Trophoblast cell (in vitro differentiated cells and primary cell): ENCODE results near the gene WDR6.
"Not testable (repeated sequence)": the region's sequence is repeated elsewhere in the genome, so short reads cannot be mapped to it uniquely, and the experiment has no call there.

Experiments used
- DNase-seq, 2 donors: peaks; one replicate each; pipeline ENCODE4 v3.0.0-alpha.2; 2016
- H2AFZ ChIP-seq: 2 replicates; pipeline ENCODE4 v1.6.1; 2013; ENCODE audit warnings: low read length, moderate library complexity, mild to moderate bottlenecking; ENCODE audit not compliant: insufficient read depth, poor library complexity
- H2AK5ac ChIP-seq: 2 replicates; pipeline ENCODE4 v1.6.1; 2013; ENCODE audit warnings: mild to moderate bottlenecking, low read length
- H2BK120ac ChIP-seq: 2 replicates; pipeline ENCODE4 v1.6.1; 2013; ENCODE audit warnings: low read length, mild to moderate bottlenecking, moderate library complexity; ENCODE audit not compliant: insufficient read depth, poor library complexity
- H2BK12ac ChIP-seq: 2 replicates; pipeline ENCODE4 v1.6.1; 2013; ENCODE audit warnings: mild to moderate bottlenecking, low read length, moderate library complexity
- H2BK5ac ChIP-seq: 2 replicates; pipeline ENCODE4 v1.6.1; 2013; ENCODE audit warnings: low read length, low read depth, moderate library complexity, mild to moderate bottlenecking; ENCODE audit not compliant: poor library complexity
- H3K14ac ChIP-seq: 2 replicates; pipeline ENCODE4 v1.6.1; 2013; ENCODE audit warnings: mild to moderate bottlenecking, low read length
- H3K18ac ChIP-seq: 2 replicates; pipeline ENCODE4 v1.6.1; 2013; ENCODE audit warnings: mild to moderate bottlenecking, low read length
- H3K23ac ChIP-seq: 2 replicates; pipeline ENCODE4 v1.6.1; 2013; ENCODE audit warnings: low read length
- H3K27ac ChIP-seq: 2 replicates; pipeline ENCODE4 v1.5.1; 2013; ENCODE audit warnings: low read depth, mild to moderate bottlenecking, inconsistent platforms, low read length, moderate library complexity
- H3K27me3 ChIP-seq: 2 replicates; pipeline ENCODE4 v1.6.1; 2013; ENCODE audit warnings: inconsistent platforms, mild to moderate bottlenecking, low read length, moderate library complexity; ENCODE audit not compliant: insufficient read depth
- H3K36me3 ChIP-seq, 2 experiments: 1 replicate in 1 of 2; 2 replicates in 1 of 2; pipeline ENCODE4 v1.6.1; 2013; ENCODE audit warnings: low read length in 2 of 2, mild to moderate bottlenecking in 2 of 2, moderate library complexity in 1 of 2; ENCODE audit not compliant: insufficient read depth in 2 of 2, control insufficient read depth in 1 of 2
- H3K4ac ChIP-seq: 2 replicates; pipeline ENCODE4 v1.6.1; 2013; ENCODE audit warnings: low read depth, mild to moderate bottlenecking, low read length, moderate library complexity
- H3K4me1 ChIP-seq, 2 experiments: 1 replicate in 1 of 2; 2 replicates in 1 of 2; pipeline ENCODE4 v1.6.1; 2013; ENCODE audit warnings: low read length in 2 of 2, mild to moderate bottlenecking in 2 of 2, moderate library complexity in 1 of 2; ENCODE audit not compliant: insufficient read depth in 2 of 2, control insufficient read depth in 1 of 2
- H3K4me2 ChIP-seq: 2 replicates; pipeline ENCODE4 v1.6.1; 2013; ENCODE audit warnings: inconsistent platforms, mild to moderate bottlenecking, low read length, moderate library complexity
- H3K4me3 ChIP-seq: 2 replicates; pipeline ENCODE4 v1.5.1; 2013; ENCODE audit warnings: mild to moderate bottlenecking, low read depth, low read length, inconsistent platforms
- H3K79me1 ChIP-seq: one replicate; pipeline ENCODE4 v1.6.1; 2013; ENCODE audit warnings: low read length
- H3K79me2 ChIP-seq: 2 replicates; pipeline ENCODE4 v1.6.1; 2013; ENCODE audit warnings: low read length, mild to moderate bottlenecking; ENCODE audit not compliant: control insufficient read depth, insufficient read depth, poor library complexity
- H3K9ac ChIP-seq: 2 replicates; pipeline ENCODE4 v1.6.1; 2013; ENCODE audit warnings: mild to moderate bottlenecking, low read length
- H3K9me3 ChIP-seq: 2 replicates; pipeline ENCODE4 v1.6.1; 2013; ENCODE audit warnings: low read depth, mild to moderate bottlenecking, control low read depth, inconsistent platforms, low read length; ENCODE audit not compliant: insufficient read depth
- H4K12ac ChIP-seq: 2 replicates; pipeline ENCODE4 v1.6.1; 2013; ENCODE audit warnings: low read depth, mild to moderate bottlenecking, low read length, moderate library complexity
- H4K8ac ChIP-seq: 2 replicates; pipeline ENCODE4 v1.6.1; 2013; ENCODE audit warnings: low read depth, mild to moderate bottlenecking, low read length, moderate library complexity
- H4K91ac ChIP-seq: one replicate; pipeline ENCODE4 v1.6.1; 2013; ENCODE audit warnings: low read depth, mild to moderate bottlenecking, low read length, moderate library complexity
- WGBS: extraction: QIAGEN DNeasy Blood & Tissue Kit; methylation state at CpG from one replicate; pipeline ENCODE4 v1.1.7; 2013; ENCODE audit warnings: missing lambda C conversion rate; ENCODE audit not compliant: insufficient read length, insufficient coverage; ENCODE audit errors: extremely low coverage; 5-methylcytosine and 5-hydroxymethylcytosine counted together

The WDR6 gene

DNA sequence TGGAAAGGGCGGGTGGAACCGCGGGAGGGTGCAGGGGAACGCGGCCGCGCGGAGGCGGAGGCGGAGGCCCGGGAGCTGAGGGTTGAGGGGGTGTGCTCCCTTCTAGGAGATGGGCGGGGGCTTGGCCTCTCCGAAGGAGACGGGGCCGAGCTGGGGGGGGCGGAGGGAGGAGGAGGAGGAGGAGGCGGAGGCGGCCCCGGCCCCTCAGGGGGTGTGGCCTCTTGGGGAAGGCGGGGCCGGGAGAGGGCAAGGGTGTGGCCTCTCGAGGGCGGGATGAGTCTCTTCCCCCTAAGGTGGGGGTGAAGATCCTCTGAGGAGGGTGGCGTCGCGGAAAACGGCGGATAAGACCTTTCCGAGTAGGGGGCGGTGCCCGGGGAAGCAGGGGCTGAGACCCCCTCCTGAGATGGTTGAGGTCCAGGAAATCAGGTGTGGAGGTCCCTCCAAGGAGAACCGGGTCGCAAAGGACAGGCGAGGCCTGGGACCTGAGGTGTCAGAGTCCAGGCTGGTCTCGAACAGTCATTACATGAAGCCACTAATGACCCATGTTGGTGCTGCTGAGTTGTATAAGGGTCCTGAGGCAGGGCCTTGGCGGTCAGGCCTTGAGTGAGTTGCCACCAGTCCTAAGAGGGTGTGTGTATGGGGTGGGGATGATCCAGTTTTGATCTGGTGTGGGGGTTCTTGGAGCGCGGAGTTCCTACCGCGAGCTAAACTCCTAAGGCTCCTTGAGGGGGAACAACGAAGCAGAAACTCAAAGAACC is 759 bp downstream of the WDR6 start:
- H3K18ac ChIP-seq = peak overlapping the region; percentile 99
- no peaks in the 10 kb centered on the region for H3K27me3 ChIP-seq
- peak overlapping the region; percentile 80 for H2AFZ ChIP-seq
- peak overlapping the region; percentile 93 for H3K14ac ChIP-seq
- peaks cover 10% of the 10 kb centered on the region for H3K79me1 ChIP-seq
- no CpG with 5 or more reads among the region's 41 CpGs for WGBS
- H2AK5ac ChIP-seq = peak overlapping the region; percentile 82
- peak overlapping the region; percentile 98 for H4K91ac ChIP-seq
- H3K4ac ChIP-seq = peak overlapping the region; percentile 95
- H3K27ac ChIP-seq = peak overlapping the region; percentile 80
- peak overlapping the region; percentile 62 for H2BK120ac ChIP-seq
- peaks cover 13% of the 10 kb centered on the region in 2 experiments for H3K4me1 ChIP-seq
- peak overlapping the region; percentile 80 for H2BK5ac ChIP-seq
- DNase-seq = peak; percentile 74 to 83
- no peaks in the 10 kb centered on the region for H3K9me3 ChIP-seq
- peak overlapping the region; percentile 77 for H3K4me2 ChIP-seq
- H4K12ac ChIP-seq = peak overlapping the region; percentile 90
- peaks cover 14% of the 10 kb centered on the region for H3K79me2 ChIP-seq
- peaks cover 18 to 19% of the 10 kb centered on the region in 2 experiments for H3K36me3 ChIP-seq
- H4K8ac ChIP-seq = peak overlapping the region; percentile 95
- H3K4me3 ChIP-seq = peak overlapping the region; percentile 90
- no peak overlapping the region for H3K23ac ChIP-seq
- peak overlapping the region; percentile 96 for H3K9ac ChIP-seq
- no peak overlapping the region for H2BK12ac ChIP-seq

DNA sequence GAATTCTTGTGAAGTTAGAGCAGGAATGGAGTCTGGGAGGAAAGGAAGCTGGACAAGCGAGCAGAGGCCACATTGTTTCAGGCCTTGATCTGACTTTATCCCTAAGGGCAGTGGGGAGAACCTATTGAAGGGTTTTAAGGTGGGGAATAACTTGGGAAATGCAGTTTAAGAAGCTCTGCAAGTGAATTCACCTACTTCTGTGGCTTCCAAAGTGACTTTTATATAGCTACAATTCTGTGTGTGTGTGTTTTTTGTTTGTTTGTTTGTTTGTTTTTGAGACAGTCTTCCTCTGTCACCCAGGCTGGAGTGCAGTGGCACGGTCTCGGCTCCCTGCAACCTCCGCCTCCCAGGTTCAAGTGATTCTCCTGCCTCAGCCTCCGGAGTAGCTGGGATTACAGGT is 1.4 kb downstream of the WDR6 start:
- no CpG with 5 or more reads among the region's 5 CpGs for WGBS
- not testable (repeated sequence) for H4K12ac ChIP-seq, H2BK120ac ChIP-seq, H3K27ac ChIP-seq, H3K14ac ChIP-seq, H2AFZ ChIP-seq, H3K9me3 ChIP-seq, H2AK5ac ChIP-seq, H3K18ac ChIP-seq, H3K9ac ChIP-seq, H3K4me3 ChIP-seq, H2BK12ac ChIP-seq, H4K8ac ChIP-seq, H2BK5ac ChIP-seq, H3K23ac ChIP-seq, H4K91ac ChIP-seq, H3K27me3 ChIP-seq
- peaks cover 10% of the 10 kb centered on the region for H3K79me1 ChIP-seq
- H3K4me1 ChIP-seq = peaks cover 13% of the 10 kb centered on the region in 2 experiments
- peak overlapping the region; percentile 10 for H3K4ac ChIP-seq
- peak in 1 of 2 donors; percentile 28 for DNase-seq
- peak overlapping the region; percentile 67 for H3K4me2 ChIP-seq
- peaks cover 14% of the 10 kb centered on the region for H3K79me2 ChIP-seq
- H3K36me3 ChIP-seq = peaks cover 25% of the 10 kb centered on the region in 2 experiments

DNA sequence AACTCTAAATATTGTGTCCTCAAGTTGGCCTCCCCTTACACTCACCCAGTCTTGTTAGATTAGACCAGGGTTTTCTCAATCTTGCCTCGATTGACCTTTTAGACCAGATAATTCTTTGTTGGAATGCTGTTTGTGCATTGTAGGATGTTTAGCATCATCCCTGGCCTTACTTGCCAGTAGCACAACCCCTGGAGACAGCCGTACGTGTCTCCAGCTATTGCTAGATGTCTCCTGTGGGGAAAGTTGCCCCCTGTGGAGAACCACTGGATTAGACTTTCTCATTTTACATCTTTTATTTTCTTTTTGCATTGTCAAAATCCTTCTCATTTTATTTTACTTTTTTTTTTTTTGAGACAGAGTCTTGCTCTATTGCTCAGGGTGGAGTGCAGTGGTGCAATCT is 2.2 kb downstream of the WDR6 start:
- Histone ChIP-seq H3K9me3 (no peaks in the 10 kb centered on the region), H2BK5ac (no peak overlapping the region), H4K8ac (no peak overlapping the region), H3K4ac (peak overlapping the region; percentile 1), H3K4me1 (peaks cover 13% of the 10 kb centered on the region in 2 experiments), H3K18ac (no peak overlapping the region), H3K36me3 (peaks cover 33% of the 10 kb centered on the region in 2 experiments), H3K23ac (no peak overlapping the region), H2BK12ac (no peak overlapping the region), H2AK5ac (no peak overlapping the region), H3K4me2 (no peak overlapping the region), H4K91ac (no peak overlapping the region), H3K14ac (no peak overlapping the region), H4K12ac (no peak overlapping the region), H2AFZ (no peak overlapping the region), H3K27ac (no peak overlapping the region), H3K79me2 (peaks cover 14% of the 10 kb centered on the region), H3K9ac (no peak overlapping the region), H3K79me1 (peaks cover 10% of the 10 kb centered on the region), H3K27me3 (no peaks in the 10 kb centered on the region), H2BK120ac (no peak overlapping the region), H3K4me3 (no peak overlapping the region)
- no CpG with 5 or more reads among the region's 3 CpGs for WGBS
- DNase-seq = no peak

DNA sequence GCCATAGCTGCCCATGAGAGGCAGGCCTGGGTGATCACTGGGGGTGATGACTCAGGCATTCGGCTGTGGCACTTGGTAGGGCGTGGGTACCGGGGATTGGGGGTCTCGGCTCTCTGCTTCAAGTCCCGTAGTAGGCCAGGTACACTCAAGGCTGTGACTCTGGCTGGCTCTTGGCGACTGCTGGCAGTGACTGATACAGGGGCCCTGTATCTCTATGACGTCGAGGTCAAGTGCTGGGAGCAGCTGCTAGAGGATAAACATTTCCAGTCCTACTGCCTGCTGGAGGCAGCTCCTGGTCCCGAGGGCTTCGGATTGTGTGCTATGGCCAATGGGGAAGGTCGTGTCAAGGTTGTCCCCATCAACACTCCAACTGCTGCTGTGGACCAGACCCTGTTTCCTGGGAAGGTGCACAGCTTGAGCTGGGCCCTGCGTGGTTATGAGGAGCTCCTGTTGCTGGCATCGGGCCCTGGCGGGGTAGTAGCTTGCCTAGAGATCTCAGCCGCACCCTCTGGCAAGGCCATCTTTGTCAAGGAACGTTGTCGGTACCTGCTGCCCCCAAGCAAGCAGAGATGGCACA is 5.3 kb downstream of the WDR6 start:
- Histone ChIP-seq H3K23ac (no peak overlapping the region), H2BK5ac (no peak overlapping the region), H3K4ac (peak overlapping the region; percentile 42), H3K79me2 (peaks cover 6% of the 10 kb centered on the region), H4K12ac (no peak overlapping the region), H3K14ac (no peak overlapping the region), H3K9ac (no peak overlapping the region), H3K9me3 (peaks cover 2% of the 10 kb centered on the region), H4K8ac (no peak overlapping the region), H2BK120ac (no peak overlapping the region), H4K91ac (no peak overlapping the region), H3K27me3 (no peaks in the 10 kb centered on the region), H2BK12ac (no peak overlapping the region), H3K79me1 (peaks cover 1% of the 10 kb centered on the region), H3K36me3 (peaks cover 57 to 60% of the 10 kb centered on the region in 2 experiments), H3K18ac (no peak overlapping the region), H3K27ac (no peak overlapping the region), H3K4me1 (peaks cover 6 to 13% of the 10 kb centered on the region in 2 experiments), H2AFZ (no peak overlapping the region), H3K4me2 (no peak overlapping the region), H2AK5ac (no peak overlapping the region), H3K4me3 (no peak overlapping the region)
- no peak for DNase-seq
- WGBS = no CpG with 5 or more reads among the region's 17 CpGs
